Measurements from ENCODE around the gene CCDC183. TPM values are rescaled to one million over a fixed set of nuclear protein-coding genes. Genes with fewer than 3 reads are reported as not detected.

Gene CCDC183
- polyA plus RNA-seq, 4 donors = 3.7 to 7.7 (median 5.4) TPM

Other genes with a start within 250 kb of the CCDC183 start
- gene EGFL7, start 133.4 kb upstream of the CCDC183 start, polyA plus RNA-seq (ENCODE audit: insufficient read length in 4 of 4) = 10 to 100 TPM; 50.5 to 85.7 (median 72.4) TPM
- 10 to 100 TPM; 39.4 to 61.8 (median 52.5) TPM for gene AGPAT2, start 108.9 kb upstream of the CCDC183 start, polyA plus RNA-seq (ENCODE audit: insufficient read length in 4 of 4)
- gene DIPK1B, start 83.8 kb upstream of the CCDC183 start, polyA plus RNA-seq (ENCODE audit: insufficient read length in 4 of 4) = 10 to 100 TPM; 28.5 to 47.3 (median 40.1) TPM
- 1 to 10 TPM in 3 of 4 donors, under 1 TPM in 1; 0.47 to 2.0 (median 1.4) TPM for gene LCN10, start 53.4 kb upstream of the CCDC183 start, polyA plus RNA-seq (ENCODE audit: insufficient read length in 4 of 4)
- not detected for gene LCN6, start 47.8 kb upstream of the CCDC183 start, polyA plus RNA-seq (ENCODE audit: insufficient read length in 4 of 4)
- gene LCN8, start 38.1 kb upstream of the CCDC183 start, polyA plus RNA-seq (ENCODE audit: insufficient read length in 4 of 4) = under 1 TPM in 3 of 4 donors, not detected in 1; 0.25 to 0.55 (median 0.49) TPM
- gene LCN15, start 31.8 kb upstream of the CCDC183 start, polyA plus RNA-seq (ENCODE audit: insufficient read length in 4 of 4) = under 1 TPM; 0.07 to 0.17 (median 0.12) TPM
- gene TMEM141, start 5.0 kb upstream of the CCDC183 start, polyA plus RNA-seq (ENCODE audit: insufficient read length in 4 of 4) = 100 to 1,000 TPM in 1 of 4 donors, 10 to 100 TPM in 3; 68.8 to 101 (median 78.3) TPM
- gene RABL6, start 11.6 kb downstream of the CCDC183 start, polyA plus RNA-seq (ENCODE audit: insufficient read length in 4 of 4) = 10 to 100 TPM; 55.1 to 83.6 (median 75.9) TPM
- gene AJM1, start 46.1 kb downstream of the CCDC183 start, polyA plus RNA-seq (ENCODE audit: insufficient read length in 4 of 4) = 1 to 10 TPM in 3 of 4 donors, under 1 TPM in 1; 0.68 to 1.8 (median 1.3) TPM
- gene PHPT1, start 53.1 kb downstream of the CCDC183 start, polyA plus RNA-seq (ENCODE audit: insufficient read length in 4 of 4) = 100 to 1,000 TPM in 3 of 4 donors, 10 to 100 TPM in 1; 60.1 to 135 (median 115) TPM
- gene MAMDC4, start 56.0 kb downstream of the CCDC183 start, polyA plus RNA-seq (ENCODE audit: insufficient read length in 4 of 4) = 10 to 100 TPM in 2 of 4 donors, 1 to 10 TPM in 2; 3.5 to 13.4 (median 8.9) TPM
- gene EDF1, start 70.0 kb downstream of the CCDC183 start, polyA plus RNA-seq (ENCODE audit: insufficient read length in 4 of 4) = 100 to 1,000 TPM; 342 to 455 (median 391) TPM
- gene TRAF2, start 90.2 kb downstream of the CCDC183 start, polyA plus RNA-seq (ENCODE audit: insufficient read length in 4 of 4) = 10 to 100 TPM; 11.2 to 17.9 (median 14.8) TPM
- 10 to 100 TPM; 37.8 to 69.9 (median 60.6) TPM for gene FBXW5, start 148.4 kb downstream of the CCDC183 start, polyA plus RNA-seq (ENCODE audit: insufficient read length in 4 of 4)
- gene C8G, start 148.9 kb downstream of the CCDC183 start, polyA plus RNA-seq (ENCODE audit: insufficient read length in 4 of 4) = 1 to 10 TPM in 2 of 4 donors, under 1 TPM in 2; 0.51 to 1.2 (median 1.0) TPM
- gene LCN12, start 155.9 kb downstream of the CCDC183 start, polyA plus RNA-seq (ENCODE audit: insufficient read length in 4 of 4) = 10 to 100 TPM; 15.7 to 53.5 (median 30.7) TPM
- gene PTGDS, start 181.2 kb downstream of the CCDC183 start, polyA plus RNA-seq (ENCODE audit: insufficient read length in 4 of 4) = 10 to 100 TPM; 34.0 to 80.6 (median 34.4) TPM
- gene LCNL1, start 186.7 kb downstream of the CCDC183 start, polyA plus RNA-seq (ENCODE audit: insufficient read length in 4 of 4) = under 1 TPM in 3 of 4 donors, not detected in 1; 0.08 to 0.41 (median 0.17) TPM
- 10 to 100 TPM; 22.4 to 53.2 (median 41.4) TPM for gene PAXX, start 196.1 kb downstream of the CCDC183 start, polyA plus RNA-seq (ENCODE audit: insufficient read length in 4 of 4)
- 1 to 10 TPM in 1 of 4 donors, under 1 TPM in 3; 0.49 to 1.2 (median 0.74) TPM for gene CLIC3, start 200.2 kb downstream of the CCDC183 start, polyA plus RNA-seq (ENCODE audit: insufficient read length in 4 of 4)
- 10 to 100 TPM; 36.4 to 60.9 (median 55.4) TPM for gene ABCA2, start 231.9 kb downstream of the CCDC183 start, polyA plus RNA-seq (ENCODE audit: insufficient read length in 4 of 4)
- gene FUT7, start 235.8 kb downstream of the CCDC183 start, polyA plus RNA-seq (ENCODE audit: insufficient read length in 4 of 4) = under 1 TPM in 2 of 4 donors, not detected in 2; 0.08 to 0.12 TPM
- gene NPDC1, start 249.8 kb downstream of the CCDC183 start, polyA plus RNA-seq (ENCODE audit: insufficient read length in 4 of 4) = 10 to 100 TPM; 19.8 to 46.8 (median 34.4) TPM

All from left renal cortex interstitium (tissue), 4 donors.